Esophagus muscularis mucosa (tissue), 4 donors: ENCODE measurements around the gene DENR. TPM values are rescaled to one million over a fixed set of nuclear protein-coding genes. Genes with fewer than 3 reads are reported as not detected.
"Not testable (repeated sequence)": the region's sequence is repeated elsewhere in the genome, so short reads cannot be mapped to it uniquely, and the experiment has no call there.

Source experiments
- DNase-seq: peaks from one replicate; pipeline ENCODE4 v3.0.0-alpha.2; 2017; ENCODE audit errors: extremely low spot score
- H3K27ac ChIP-seq, 4 donors: fragments of 200-600 bp; sonication (generic); replicated peaks in 1 of 4; 1 replicate in 3 of 4; 2 replicates in 1 of 4; pipeline ENCODE4 v1.5.1; 2016 to 2019; ENCODE audit warnings: mild to moderate bottlenecking in 1 of 4
- H3K27me3 ChIP-seq, 4 donors: fragments of 200-600 bp; sonication (generic); one replicate each; pipeline versions ENCODE4 v1.5.1 to v1.6.0; 2016 to 2019
- H3K36me3 ChIP-seq, 4 donors: fragments of 200-600 bp; sonication (generic); one replicate each; pipeline ENCODE4 v1.5.1; 2016 to 2019
- H3K4me1 ChIP-seq, 4 donors: fragments of 200-600 bp; sonication (generic); one replicate each; pipeline ENCODE4 v1.5.1; 2016 to 2019
- H3K4me3 ChIP-seq, 4 donors: fragments of 200-600 bp; sonication (generic); 1 replicate in 2 of 4; 2 replicates in 2 of 4; pipeline ENCODE4 v1.5.1; 2016 to 2019; ENCODE audit warnings: mild to moderate bottlenecking in 4 of 4, moderate library complexity in 1 of 4
- H3K9me3 ChIP-seq, 4 donors: fragments of 200-600 bp; sonication (generic); 1 replicate in 3 of 4; 2 replicates in 1 of 4; pipeline ENCODE4 v1.5.1; 2016 to 2019
- EP300 ChIP-seq: sonication (generic); formaldehyde crosslinking; IDR thresholded peaks from one replicate; pipeline ENCODE4 v1.6.1; 2017; ENCODE audit warnings: antibody characterized with exemption
- POLR2A ChIP-seq: fragments of 450-650 bp; IDR thresholded peaks from one replicate; pipeline ENCODE4 v1.6.1; 2017; ENCODE audit warnings: antibody characterized with exemption, moderate library complexity, mild to moderate bottlenecking, low read depth
- POLR2AphosphoS5 ChIP-seq, 2 donors: sonication (generic); formaldehyde crosslinking; IDR thresholded peaks; one replicate each; pipeline ENCODE4 v1.6.1; 2017; ENCODE audit warnings: antibody characterized with exemption in 2 of 2
- WGBS: methylation state at CpG from one replicate; pipeline ENCODE4 v1.1.5; 2018; 5-methylcytosine and 5-hydroxymethylcytosine counted together
- intact Hi-C: fragments of 100-400 bp; cut with DNase I; formaldehyde crosslinking; loops from one replicate; pipeline ENCODE4 v1.15.1; 2023
- total RNA-seq, 4 donors: library from RNA; depleted of rRNA; stranded (reverse); fragments of >200 nt; gene quantifications; one replicate each; pipeline versions ENCODE4 v1.1.0 to v1.2.1, GENCODE V29; 2016
- TF ChIP-seq, protein P1 (sequence below), 3 experiments: fragments of 200-600 bp in 2 of 3; fragments of 450-650 bp in 1 of 3; sonication (generic) in 2 of 3; IDR thresholded peaks; one replicate each; pipeline ENCODE4 v1.5.1; 2017 to 2019; ENCODE audit warnings: antibody characterized with exemption in 3 of 3, mild to moderate bottlenecking in 2 of 3, moderate library complexity in 1 of 3

The DENR gene
- total RNA-seq, 4 donors from 2014 or later, result 20.7 to 32.1 (median 23.7) TPM

DNA sequence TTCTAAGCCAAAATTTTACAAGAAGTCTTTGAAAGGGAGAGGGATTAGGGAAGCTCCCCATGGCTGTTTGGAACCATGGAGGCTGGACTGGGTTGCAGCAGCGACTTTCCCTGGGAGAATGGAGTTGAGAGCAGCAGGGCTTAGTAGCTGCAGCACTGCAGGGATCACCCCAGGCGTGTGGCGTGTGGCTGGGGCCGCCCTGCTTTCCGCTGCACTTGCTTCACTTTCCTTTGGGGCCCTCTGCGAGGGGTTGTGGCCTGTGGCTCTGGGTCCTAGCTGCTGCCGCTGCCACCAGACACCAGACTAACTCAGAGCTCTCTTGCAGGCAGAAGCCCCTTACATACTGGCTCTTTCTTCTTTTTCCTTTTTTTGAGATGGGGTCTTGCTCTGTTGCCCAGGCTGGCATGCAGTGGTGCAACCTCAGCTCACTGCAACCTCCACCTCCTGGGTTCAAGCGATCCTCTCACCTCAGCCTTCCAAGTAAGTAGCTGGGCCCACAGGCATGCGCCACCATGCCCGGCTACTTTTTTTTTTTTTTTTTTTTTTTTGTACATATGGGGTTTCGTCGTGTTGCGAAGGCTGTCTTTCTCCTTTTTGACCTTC lies 47.1 kb downstream of the DENR start:
- Histone ChIP-seq H3K4me1 (no peaks in the 10 kb centered on the region), H3K36me3 (no peaks in the 10 kb centered on the region), H3K9me3 (no peaks in the 10 kb centered on the region), H3K27me3 (no peaks in the 10 kb centered on the region), H3K27ac (no peak overlapping the region), H3K4me3 (no peak overlapping the region)
- TF ChIP-seq EP300 (no peak), POLR2AphosphoS5 (IDR thresholded peaks at IDR 0.05) (no peak), POLR2A (no peak)
- TF ChIP-seq, protein P1, sequence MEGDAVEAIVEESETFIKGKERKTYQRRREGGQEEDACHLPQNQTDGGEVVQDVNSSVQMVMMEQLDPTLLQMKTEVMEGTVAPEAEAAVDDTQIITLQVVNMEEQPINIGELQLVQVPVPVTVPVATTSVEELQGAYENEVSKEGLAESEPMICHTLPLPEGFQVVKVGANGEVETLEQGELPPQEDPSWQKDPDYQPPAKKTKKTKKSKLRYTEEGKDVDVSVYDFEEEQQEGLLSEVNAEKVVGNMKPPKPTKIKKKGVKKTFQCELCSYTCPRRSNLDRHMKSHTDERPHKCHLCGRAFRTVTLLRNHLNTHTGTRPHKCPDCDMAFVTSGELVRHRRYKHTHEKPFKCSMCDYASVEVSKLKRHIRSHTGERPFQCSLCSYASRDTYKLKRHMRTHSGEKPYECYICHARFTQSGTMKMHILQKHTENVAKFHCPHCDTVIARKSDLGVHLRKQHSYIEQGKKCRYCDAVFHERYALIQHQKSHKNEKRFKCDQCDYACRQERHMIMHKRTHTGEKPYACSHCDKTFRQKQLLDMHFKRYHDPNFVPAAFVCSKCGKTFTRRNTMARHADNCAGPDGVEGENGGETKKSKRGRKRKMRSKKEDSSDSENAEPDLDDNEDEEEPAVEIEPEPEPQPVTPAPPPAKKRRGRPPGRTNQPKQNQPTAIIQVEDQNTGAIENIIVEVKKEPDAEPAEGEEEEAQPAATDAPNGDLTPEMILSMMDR (IDR thresholded peaks at IDR 0.05), result no peak
- intact Hi-C loops, result loop anchor here (10.0 kb wide), 1 partner anchor 55 kb away; no protein-coding TSS in a partner anchor
- 72% methylated on average over 13 of the region's 13 CpGs for WGBS
- DNase-seq, result no peak

DNA sequence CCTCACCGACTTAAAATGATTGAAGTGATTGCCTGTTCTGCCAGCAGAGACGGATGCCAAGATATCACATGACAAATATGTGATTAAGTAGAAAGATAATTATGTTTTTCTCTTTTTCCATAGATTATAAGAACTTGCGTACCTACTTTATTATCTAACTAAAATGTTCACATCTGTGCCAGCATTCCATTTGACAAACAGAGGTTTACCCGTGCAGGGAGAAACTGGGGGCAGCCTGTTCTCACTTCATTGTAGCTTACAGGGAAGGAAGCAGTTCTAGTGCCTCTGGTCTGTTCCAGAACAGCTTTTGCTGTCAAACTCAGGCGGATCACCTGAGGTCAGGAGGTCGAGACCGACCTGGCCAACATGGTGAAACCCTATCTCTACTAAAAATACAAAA lies 51.3 kb downstream of the DENR start:
- Histone ChIP-seq H3K27ac (no peak overlapping the region), H3K27me3 (no peaks in the 10 kb centered on the region), H3K4me3 (no peak overlapping the region), H3K9me3 (no peaks in the 10 kb centered on the region), H3K4me1 (no peaks in the 10 kb centered on the region), H3K36me3 (no peaks in the 10 kb centered on the region)
- intact Hi-C loops, result no loop called here
- WGBS, result 80% methylated on average over 7 of the region's 7 CpGs
- no peak for DNase-seq
- no peak for TF ChIP-seq POLR2AphosphoS5 (IDR thresholded peaks at IDR 0.05)
- no peak for TF ChIP-seq EP300
- TF ChIP-seq, protein P1 (IDR thresholded peaks at IDR 0.05), result no peak
- TF ChIP-seq POLR2A, result no peak

DNA sequence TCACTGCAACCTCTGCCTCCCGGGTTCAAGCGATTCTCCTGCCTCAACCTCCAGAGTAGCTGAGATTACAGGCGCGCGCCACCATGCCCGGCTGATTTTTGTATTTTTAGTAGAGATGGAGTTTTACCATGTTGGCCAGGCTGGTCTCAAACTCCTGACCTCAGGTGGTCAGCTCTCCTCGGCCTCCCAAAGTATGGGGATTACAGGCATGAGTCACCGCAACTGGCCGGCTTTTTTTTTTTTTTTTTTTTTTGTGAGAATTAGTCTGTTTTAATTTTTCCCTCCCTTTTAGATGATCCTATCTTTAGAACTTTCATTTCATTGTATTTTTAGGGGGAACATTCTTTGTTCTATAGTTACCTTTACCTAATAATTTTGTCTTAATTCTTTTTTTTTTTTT lies 52.3 kb downstream of the DENR start:
- H3K4me1 ChIP-seq, intact Hi-C loops, H3K4me3 ChIP-seq, DNase-seq, H3K27ac ChIP-seq, H3K27me3 ChIP-seq, H3K9me3 ChIP-seq, H3K36me3 ChIP-seq: not testable (repeated sequence)
- WGBS, result 97% methylated on average over 9 of the region's 9 CpGs

DNA sequence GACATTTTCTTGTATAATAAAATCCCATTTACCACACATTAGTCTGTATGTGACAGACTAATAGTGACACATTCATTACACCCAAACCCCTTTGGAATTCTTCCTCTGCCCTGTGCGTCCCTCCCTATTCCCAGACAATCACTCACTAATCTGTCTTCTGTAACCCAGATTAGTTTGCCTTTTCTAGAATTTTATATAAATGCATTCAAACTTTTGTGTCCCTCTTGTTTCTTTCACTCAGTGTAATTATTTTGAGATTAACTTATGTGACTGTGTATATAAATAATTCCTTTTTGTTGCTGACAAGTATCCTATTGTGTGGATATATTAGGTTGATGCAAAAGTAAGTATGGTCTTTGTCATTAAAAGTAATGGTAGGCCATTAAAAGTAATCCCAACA lies 55.0 kb downstream of the DENR start:
- Histone ChIP-seq H3K9me3 (no peaks in the 10 kb centered on the region), H3K4me3 (no peak overlapping the region), H3K4me1 (no peaks in the 10 kb centered on the region), H3K27ac (no peak overlapping the region), H3K27me3 (no peaks in the 10 kb centered on the region), H3K36me3 (no peaks in the 10 kb centered on the region)
- 70% methylated on average over 1 of the region's 1 CpG for WGBS
- DNase-seq, result no peak
- TF ChIP-seq POLR2A, result no peak
- TF ChIP-seq EP300, result no peak
- TF ChIP-seq POLR2AphosphoS5 (IDR thresholded peaks at IDR 0.05), result no peak
- TF ChIP-seq, protein P1 (IDR thresholded peaks at IDR 0.05), result no peak
- intact Hi-C loops, result no loop called here

DNA sequence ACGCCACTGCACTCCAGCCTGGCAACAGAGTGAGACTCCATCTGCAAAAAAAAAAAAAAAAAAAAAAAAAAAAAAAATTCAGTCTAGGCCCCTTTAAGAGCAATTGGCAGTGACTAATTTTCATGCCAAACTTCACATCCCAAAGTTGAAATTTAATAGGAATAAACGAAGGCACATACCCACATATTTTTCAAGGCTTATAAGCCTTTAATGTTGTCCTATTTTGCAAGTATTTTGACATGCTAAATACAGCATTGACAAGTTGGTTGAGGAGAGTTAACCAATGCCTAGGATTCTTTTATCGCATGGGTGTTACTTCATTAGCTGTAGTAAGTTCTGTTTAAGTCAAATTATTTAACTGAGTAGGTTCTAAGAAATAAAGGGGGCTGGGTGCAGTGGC lies 59.2 kb downstream of the DENR start:
- no peaks in the 10 kb centered on the region for H3K9me3 ChIP-seq
- 62% methylated on average over 3 of the region's 3 CpGs for WGBS
- intact Hi-C loops, result no loop called here
- H3K4me1 ChIP-seq, result no peaks in the 10 kb centered on the region
- DNase-seq, result no peak
- H3K36me3 ChIP-seq, result no peaks in the 10 kb centered on the region
- H3K27ac ChIP-seq, result no peak overlapping the region
- H3K27me3 ChIP-seq, result no peaks in the 10 kb centered on the region
- TF ChIP-seq POLR2AphosphoS5 (IDR thresholded peaks at IDR 0.05), result no peak
- no peak for TF ChIP-seq POLR2A
- H3K4me3 ChIP-seq, result no peak overlapping the region

DNA sequence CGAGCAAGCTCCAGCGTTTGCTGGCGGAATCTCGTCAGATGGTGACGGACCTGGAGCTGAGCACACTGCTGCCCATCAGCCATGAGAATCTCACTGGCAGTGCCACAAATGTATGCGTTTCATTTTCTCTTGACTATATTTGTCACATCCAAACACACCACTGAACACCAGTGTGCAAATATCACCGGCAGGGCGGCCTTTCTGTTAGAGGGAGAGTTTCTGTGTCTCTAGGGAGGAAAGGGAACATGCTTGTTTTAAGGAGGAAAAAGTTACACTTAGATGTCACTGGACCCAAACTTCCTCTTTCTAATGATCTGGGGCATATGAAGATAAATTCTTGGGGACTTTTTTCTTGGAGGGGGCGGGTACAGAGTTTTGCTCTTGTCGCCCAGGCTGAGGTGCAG lies 60.7 kb downstream of the DENR start:
- WGBS, result 90% methylated on average over 10 of the region's 10 CpGs
- no peak for TF ChIP-seq POLR2AphosphoS5 (IDR thresholded peaks at IDR 0.05)
- no peak for TF ChIP-seq POLR2A
- no peak for TF ChIP-seq EP300
- no peak overlapping the region for H3K4me3 ChIP-seq
- no peaks in the 10 kb centered on the region for H3K9me3 ChIP-seq
- no peaks in the 10 kb centered on the region for H3K36me3 ChIP-seq
- no peak overlapping the region for H3K27ac ChIP-seq
- H3K4me1 ChIP-seq, result no peaks in the 10 kb centered on the region
- no peak for DNase-seq
- no peaks in the 10 kb centered on the region for H3K27me3 ChIP-seq
- intact Hi-C loops, result no loop called here
